Raji (cell line): Measurements from ENCODE around the gene FBLN1.

Experiments
- POLR2A ChIP-seq: IDR thresholded peaks from 2 replicates; pipeline ENCODE4 v1.6.1; 2011; ENCODE audit warnings: low read depth, low read length, control low read depth; ENCODE audit not compliant: insufficient read depth

The FBLN1 gene

DNA sequence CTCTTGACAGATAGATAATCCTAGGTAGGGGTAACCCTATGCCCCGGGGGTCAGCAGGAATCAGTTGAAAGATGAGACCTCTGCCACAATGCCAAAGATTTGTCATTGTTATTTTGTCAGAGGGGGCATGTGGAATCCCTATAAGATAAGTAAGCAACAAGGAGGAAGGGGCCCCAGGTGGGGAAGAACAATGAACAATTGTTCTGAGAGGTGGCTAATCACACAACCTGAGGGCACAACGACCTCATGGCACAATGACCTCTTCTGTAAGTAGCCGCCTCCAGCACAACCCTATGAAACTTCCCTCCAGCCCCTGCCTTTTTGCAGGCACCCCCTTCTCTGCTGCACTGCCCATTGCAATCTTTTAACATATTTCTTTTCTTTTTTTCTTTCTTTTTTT is 11.8 kb upstream of the FBLN1 start:
- no peak for TF ChIP-seq POLR2A

- no peak for TF ChIP-seq POLR2A
Measured at GRCh38 chr22:45491841-45492240, 10.8 kb upstream of the FBLN1 start.

DNA sequence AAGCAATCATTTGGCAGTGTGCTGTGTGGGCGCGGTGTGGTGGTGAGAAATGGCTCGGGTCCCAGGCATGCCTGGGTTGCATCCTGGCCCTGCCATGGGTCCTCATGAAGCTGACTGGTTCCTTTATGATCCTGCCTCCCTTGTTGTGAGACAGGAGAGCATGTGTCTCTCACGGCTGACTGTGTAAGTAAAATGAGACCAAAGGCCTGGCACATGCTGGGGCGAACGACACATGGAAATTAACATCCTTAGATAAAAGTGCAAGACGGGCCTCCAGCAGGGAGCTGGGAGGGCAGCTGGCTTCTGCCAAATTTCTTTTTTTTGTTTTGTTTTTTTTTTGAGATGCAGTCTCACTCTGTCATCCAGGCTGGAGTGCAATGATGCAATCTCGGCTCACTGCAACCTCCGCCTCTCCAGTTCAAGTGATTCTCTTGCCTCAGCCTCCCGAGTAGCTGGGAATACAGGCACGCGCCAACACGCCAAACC is 9.4 kb upstream of the FBLN1 start:
- no peak for TF ChIP-seq POLR2A

DNA sequence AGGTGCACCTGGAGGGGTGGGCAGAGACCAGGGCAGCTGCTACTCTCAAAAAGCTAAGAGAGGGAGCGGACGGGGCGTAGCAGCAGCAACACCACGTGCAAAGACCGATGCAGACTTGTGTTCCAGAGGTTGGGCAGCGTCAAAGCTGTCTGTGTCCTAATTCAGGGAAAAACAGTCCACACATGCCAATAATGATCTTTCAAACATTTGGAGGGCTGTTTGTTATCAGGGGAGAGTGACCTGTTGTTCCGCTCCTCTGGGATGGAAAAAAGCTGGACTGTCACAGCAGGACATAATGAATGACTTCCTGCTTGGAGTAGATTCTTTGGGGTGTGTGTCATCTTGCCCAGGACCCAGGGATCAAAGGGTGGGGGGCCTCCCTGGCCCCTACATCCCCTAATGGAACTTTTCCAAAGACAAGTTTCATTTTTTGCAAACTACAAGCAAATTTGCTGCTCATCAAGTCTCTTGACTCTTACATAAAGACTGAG is 6.2 kb upstream of the FBLN1 start:
- TF ChIP-seq POLR2A: no peak

GRCh38 chr22:45497351-45498145 is 5.1 kb upstream of the FBLN1 start:
- TF ChIP-seq POLR2A: no peak

DNA sequence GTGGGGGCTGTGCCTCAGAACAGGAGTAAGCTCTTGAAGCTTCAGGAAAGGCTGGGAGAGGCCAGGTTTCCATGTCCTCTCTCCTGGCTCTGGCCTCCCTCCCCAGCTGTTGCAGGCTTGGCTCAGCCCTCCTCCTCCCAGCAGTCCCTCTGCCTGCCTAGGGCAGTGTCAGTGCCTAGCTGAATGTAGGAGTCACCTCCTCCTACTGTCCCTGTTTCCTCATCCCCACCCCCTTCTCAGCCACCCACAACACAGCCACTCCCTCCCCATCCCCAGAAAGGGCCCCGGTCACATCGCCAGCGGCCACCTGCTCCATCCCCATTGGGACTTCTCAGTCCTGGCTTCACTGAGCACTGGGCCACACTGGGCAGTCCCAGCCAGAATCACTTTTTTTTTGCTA is 2.9 kb upstream of the FBLN1 start:
- no peak for TF ChIP-seq POLR2A

GRCh38 chr22:45503050-45503815 is 550 bp downstream of the FBLN1 start:
- no peak for TF ChIP-seq POLR2A

DNA sequence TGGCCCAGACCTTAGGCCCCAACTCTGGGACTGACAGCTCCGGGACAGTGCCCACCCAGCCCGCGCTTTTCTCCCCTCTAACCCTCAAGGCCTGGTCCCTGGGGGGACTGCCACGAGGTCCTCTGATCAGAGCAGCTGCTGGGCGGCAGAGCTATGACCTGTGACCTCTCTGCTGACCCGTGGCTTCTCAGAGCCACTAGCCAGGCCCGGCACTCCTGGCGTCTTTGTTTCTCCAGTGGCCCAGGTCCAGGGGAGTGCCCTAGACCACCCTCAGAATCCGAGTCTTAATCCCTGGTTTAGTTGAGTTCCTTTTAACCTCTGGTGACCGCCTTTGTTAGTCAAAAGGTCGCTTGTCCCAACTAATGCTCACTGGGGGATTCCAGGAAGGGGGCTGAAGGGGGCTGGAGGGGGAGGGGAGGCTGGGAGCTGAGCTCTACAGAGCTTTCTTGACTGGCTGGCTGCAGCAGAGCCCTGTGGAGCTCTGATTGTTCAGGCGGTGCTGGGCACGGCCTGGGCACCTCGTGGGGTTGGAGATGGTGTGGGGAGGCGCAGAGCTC is 1.2 kb downstream of the FBLN1 start:
- TF ChIP-seq POLR2A: no peak

DNA sequence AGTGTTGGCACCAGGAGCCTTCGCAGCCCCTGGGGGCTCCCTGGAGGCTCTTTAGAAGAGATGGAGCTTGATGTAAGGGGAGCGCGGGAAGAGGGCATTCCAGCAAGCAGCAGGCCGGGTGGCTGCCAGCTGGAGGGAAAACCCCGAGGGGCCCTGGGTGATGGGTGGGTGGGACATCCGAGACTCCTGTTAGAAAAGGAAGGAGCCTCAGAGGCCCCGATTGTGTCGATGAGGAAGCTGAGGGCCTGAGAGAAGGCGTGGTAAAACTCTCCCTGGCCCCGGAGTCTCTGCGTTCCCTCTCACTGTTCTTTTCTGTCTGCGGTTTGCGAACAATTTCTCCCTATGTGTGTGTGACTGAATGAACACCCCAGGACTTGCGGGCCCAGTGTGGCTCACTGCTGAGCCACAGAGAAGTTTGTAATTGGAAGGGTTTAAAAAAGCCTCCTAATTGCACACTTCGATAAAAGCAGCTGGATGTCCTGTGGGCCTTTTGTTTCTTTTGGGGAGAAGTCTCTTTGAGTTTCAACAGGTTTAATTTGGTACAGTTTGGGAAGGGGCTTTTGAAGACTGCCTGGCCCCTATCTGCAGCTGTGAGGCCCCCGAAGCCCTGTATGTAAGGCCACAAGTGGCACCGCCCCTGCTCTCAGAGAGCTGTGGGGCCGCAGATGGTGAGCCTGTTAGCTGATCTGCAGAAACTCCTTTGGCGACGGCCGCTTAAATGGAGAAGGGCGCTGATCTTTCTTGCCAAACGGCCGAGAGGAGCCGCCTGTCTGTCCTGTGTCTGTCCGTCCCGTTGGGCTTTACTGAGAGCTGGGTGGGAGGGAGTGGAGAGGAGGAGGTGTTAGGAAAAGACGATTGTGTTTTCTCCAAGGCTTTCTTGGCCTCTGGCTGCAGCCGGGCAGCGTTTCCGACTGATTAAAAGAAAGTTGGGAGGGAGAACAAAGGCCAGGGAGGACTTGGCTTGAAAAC is 2.0 kb downstream of the FBLN1 start:
- TF ChIP-seq POLR2A: no peak

- TF ChIP-seq POLR2A: no peak
Measured at GRCh38 chr22:45505991-45506747, 3.5 kb downstream of the FBLN1 start.

GRCh38 chr22:45506816-45507360 is 4.2 kb downstream of the FBLN1 start:
- TF ChIP-seq POLR2A: no peak

- no peak for TF ChIP-seq POLR2A
Measured at GRCh38 chr22:45507798-45508197, 5.1 kb downstream of the FBLN1 start.

GRCh38 chr22:45508814-45509213 is 6.1 kb downstream of the FBLN1 start:
- TF ChIP-seq POLR2A: no peak
